ENCODE data around the gene PNLDC1.
A peak's percentile ranks its signal among the peaks of the same experiment; 100 is the strongest.

Gene PNLDC1

DNA sequence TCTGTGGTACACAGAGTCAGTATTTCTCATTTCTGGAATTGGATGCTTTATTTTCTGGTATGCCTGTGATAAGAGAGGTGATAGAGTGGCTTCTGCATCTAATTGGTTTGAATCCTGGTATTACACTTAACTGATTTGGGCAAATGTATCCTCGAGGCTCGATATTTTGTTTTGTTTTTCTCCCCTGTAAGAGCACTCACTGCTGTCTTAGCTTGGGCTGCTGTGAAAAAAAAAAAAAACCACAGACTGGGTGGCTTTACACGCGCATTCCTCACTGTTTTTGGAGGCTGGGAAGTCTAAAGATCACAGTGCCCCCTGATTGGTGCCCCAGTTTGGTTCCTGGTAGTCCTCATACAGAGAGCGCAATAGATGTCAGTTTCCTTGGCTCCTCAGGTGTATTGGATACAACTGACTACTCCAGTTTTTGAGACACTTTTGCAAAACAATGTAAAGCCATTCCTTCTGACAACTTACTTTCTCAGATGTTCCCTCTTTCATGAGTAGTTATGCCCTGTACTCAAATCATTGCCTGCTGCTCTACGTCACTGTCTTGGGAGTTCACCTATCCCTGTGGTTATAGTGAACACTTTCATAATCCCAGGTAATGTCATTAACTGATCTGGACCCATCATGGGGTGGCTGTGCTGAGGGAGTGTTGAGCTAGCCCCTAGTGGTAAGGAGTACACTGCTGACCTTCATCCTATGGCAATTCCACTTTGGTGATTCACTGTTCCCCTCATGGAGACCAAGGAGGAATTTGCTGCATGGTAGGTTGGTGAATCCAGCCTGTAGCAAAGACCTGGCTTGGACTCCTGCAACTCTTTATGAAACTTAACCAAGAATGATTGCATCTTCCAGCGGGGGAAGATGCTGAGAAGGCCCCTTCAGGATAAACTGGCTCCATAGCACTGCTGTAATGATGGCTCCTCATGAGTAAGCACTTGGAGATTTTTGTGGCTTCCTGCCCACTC, 41.8 kb upstream of the PNLDC1 start:
- H3K27ac ChIP-seq: peak overlapping the region; percentile 14
- TF ChIP-seq, protein P1, sequence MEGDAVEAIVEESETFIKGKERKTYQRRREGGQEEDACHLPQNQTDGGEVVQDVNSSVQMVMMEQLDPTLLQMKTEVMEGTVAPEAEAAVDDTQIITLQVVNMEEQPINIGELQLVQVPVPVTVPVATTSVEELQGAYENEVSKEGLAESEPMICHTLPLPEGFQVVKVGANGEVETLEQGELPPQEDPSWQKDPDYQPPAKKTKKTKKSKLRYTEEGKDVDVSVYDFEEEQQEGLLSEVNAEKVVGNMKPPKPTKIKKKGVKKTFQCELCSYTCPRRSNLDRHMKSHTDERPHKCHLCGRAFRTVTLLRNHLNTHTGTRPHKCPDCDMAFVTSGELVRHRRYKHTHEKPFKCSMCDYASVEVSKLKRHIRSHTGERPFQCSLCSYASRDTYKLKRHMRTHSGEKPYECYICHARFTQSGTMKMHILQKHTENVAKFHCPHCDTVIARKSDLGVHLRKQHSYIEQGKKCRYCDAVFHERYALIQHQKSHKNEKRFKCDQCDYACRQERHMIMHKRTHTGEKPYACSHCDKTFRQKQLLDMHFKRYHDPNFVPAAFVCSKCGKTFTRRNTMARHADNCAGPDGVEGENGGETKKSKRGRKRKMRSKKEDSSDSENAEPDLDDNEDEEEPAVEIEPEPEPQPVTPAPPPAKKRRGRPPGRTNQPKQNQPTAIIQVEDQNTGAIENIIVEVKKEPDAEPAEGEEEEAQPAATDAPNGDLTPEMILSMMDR (conservative IDR thresholded peaks at IDR 0.05): no peak

GRCh38 chr6:159759645-159760044, 40.4 kb upstream of the PNLDC1 start:
- peak overlapping the region; percentile 94 for H3K27ac ChIP-seq

GRCh38 chr6:159760602-159761057, 39.4 kb upstream of the PNLDC1 start:
- TF ChIP-seq, protein P1 (conservative IDR thresholded peaks at IDR 0.05): no peak
- H3K27ac ChIP-seq: peak overlapping the region; percentile 94

More at GRCh38 chr6:159759645-159760044, 40.4 kb upstream of the PNLDC1 start:
- TF ChIP-seq, protein P1 (conservative IDR thresholded peaks at IDR 0.05): no peak

GRCh38 chr6:159761129-159761872, 38.8 kb upstream of the PNLDC1 start:
- TF ChIP-seq, protein P1 (conservative IDR thresholded peaks at IDR 0.05): no peak
- peak overlapping the region; percentile 94 for H3K27ac ChIP-seq

- H3K27ac ChIP-seq: peak within 1 kb of the TSS; percentile 94
- TF ChIP-seq, protein P1 (conservative IDR thresholded peaks at IDR 0.05): no peak
These were observed 38.0 kb upstream of the PNLDC1 start, which contains the start of gene ACAT2 for GRCh38 chr6:159761873-159762680. TSS of gene ACAT2 (plus strand) at chr6:159762045. CDS start at chr6:159762088, 43 bp downstream.

GRCh38 chr6:159762681-159763293, 37.3 kb upstream of the PNLDC1 start:
- TF ChIP-seq, protein P1 (conservative IDR thresholded peaks at IDR 0.05): no peak
- H3K27ac ChIP-seq: peak overlapping the region; percentile 94
